GM13977 (cell line): ENCODE results near the gene SHB.

Experiments used
- DNase-seq: peaks from one replicate; pipeline ENCODE4 v3.0.0; 2012; ENCODE audit warnings: low spot score
- in situ Hi-C: fragments of 300-500 bp; cut with MboI; formaldehyde crosslinking; loops from one replicate; pipeline ENCODE4 v1.12.0; 2022; ENCODE audit warnings: low sequenced_read_pairs, low pct_unique_long_range_greater_than_20kb, mixed read lengths, inconsistent platforms; ENCODE audit not compliant: unreplicated experiment
- TF ChIP-seq, protein P1 (sequence below): IDR thresholded peaks from 2 replicates; pipeline ENCODE4 v1.5.1; 2012; ENCODE audit warnings: mild to moderate bottlenecking, control low read depth; ENCODE audit not compliant: insufficient read depth; ENCODE audit errors: extremely low read depth, missing control alignments

SHB gene

DNA sequence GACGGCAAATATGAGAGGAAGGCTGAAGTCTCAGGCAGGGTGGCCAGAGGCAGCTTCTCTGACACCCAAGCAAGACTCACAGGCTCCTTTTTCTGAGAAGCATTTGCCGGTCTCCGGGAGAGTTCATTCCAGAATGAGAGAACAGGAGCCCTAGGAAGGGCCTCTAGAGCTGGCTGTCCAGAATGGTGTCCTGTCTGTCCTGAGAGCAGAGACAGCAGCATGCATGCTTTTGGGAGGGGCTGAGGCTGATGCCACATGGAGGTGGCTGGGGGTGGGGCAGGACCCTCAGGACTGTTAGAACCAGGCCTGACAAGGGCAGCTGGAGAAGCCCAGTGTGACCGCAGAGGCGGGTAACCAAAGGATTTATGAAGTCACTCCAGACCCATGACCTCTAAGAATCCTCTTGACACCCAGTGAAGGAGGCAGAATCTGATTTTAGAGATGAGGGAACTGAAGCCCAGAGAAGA lies 60.0 kb downstream of the SHB start:
- in situ Hi-C loops = no loop called here
- TF ChIP-seq, protein P1, sequence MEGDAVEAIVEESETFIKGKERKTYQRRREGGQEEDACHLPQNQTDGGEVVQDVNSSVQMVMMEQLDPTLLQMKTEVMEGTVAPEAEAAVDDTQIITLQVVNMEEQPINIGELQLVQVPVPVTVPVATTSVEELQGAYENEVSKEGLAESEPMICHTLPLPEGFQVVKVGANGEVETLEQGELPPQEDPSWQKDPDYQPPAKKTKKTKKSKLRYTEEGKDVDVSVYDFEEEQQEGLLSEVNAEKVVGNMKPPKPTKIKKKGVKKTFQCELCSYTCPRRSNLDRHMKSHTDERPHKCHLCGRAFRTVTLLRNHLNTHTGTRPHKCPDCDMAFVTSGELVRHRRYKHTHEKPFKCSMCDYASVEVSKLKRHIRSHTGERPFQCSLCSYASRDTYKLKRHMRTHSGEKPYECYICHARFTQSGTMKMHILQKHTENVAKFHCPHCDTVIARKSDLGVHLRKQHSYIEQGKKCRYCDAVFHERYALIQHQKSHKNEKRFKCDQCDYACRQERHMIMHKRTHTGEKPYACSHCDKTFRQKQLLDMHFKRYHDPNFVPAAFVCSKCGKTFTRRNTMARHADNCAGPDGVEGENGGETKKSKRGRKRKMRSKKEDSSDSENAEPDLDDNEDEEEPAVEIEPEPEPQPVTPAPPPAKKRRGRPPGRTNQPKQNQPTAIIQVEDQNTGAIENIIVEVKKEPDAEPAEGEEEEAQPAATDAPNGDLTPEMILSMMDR = no peak
- DNase-seq = no peak

DNA sequence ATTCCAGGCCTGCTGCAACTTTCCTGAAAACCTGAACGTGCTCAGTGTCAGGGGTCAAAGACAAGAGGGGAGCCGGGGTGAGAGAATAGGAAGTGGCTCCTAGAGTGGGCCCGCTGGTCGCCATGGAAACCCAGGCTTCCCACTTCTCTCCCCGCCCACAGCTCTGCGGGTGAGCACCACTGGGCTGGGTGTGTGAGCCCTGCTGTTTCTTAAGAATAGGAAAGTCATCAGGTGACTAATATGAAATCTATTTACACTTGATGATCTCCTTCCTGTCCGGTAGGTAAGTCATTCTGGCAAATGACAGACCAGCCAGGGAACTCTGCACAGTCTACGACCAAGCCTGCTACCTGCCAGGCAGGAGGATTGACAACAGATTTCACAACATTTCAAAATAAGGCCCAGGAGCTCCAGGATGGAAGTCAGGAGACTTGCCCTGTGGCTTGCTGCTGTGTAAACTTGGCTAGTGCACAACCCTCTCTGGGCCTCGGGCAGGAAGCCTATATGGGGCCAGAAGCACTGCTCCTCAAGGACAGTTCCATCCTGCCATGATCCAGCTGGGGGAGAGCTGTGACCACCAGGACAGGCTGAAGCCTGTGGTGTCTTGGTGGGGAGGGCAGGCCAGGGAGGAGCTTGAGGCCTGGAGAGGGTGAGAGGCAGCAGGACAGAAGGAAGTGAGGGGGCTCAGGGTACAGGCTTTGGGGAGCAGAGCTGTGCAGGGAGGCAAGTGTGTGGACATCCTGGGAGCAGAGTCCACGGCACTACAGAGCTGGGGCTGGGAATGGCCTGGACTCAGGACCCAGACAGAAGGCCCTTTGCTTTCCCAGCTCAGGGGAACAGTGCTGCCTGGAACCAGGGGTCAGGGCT lies 60.6 kb downstream of the SHB start:
- in situ Hi-C loops = no loop called here
- TF ChIP-seq, protein P1 = no peak
- peak; percentile 63 for DNase-seq

DNA sequence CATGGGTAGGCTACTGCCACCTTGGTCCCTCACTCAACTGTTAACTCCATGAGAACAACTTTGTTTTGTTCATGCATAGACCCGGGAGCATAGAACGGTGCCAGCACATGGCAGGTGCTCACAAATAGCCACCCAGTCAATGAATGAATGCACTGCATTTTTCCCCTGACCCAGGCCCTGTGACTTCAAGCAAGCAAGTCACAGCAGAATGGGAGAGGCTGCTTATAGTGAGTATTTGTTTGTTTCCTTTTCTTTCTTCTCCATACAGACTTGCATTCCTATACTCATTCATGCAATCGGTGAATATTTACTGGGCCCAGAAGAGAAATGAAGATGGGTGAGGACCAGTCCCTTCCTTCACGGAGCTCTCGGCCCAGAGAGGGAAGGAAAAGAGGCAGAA lies 62.0 kb downstream of the SHB start:
- in situ Hi-C loops = no loop called here

DNA sequence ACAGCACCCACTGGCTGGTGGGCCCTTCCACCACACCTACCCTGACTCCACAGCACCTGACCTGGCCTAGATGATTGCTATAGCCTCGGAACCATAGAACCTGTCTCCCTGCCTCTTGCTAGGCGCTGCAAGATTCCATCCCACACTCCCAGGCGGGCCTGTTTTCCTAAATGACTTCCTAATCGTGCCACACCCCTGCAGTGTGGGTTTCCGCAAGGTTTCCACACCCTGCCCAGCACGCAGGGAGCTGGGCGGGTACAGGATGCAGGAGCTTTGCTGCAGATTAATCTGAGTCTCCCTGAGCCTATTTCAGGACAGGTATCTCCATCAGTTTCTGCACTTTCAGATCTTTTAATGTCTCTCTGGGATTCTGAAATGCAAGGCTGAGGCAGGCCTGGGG lies 62.9 kb downstream of the SHB start:
- in situ Hi-C loops = no loop called here
- TF ChIP-seq, protein P1 = no peak
- no peak for DNase-seq

More for the DNA sequence above, 62.0 kb downstream of the SHB start:
- TF ChIP-seq, protein P1 = no peak
- no peak for DNase-seq

DNA sequence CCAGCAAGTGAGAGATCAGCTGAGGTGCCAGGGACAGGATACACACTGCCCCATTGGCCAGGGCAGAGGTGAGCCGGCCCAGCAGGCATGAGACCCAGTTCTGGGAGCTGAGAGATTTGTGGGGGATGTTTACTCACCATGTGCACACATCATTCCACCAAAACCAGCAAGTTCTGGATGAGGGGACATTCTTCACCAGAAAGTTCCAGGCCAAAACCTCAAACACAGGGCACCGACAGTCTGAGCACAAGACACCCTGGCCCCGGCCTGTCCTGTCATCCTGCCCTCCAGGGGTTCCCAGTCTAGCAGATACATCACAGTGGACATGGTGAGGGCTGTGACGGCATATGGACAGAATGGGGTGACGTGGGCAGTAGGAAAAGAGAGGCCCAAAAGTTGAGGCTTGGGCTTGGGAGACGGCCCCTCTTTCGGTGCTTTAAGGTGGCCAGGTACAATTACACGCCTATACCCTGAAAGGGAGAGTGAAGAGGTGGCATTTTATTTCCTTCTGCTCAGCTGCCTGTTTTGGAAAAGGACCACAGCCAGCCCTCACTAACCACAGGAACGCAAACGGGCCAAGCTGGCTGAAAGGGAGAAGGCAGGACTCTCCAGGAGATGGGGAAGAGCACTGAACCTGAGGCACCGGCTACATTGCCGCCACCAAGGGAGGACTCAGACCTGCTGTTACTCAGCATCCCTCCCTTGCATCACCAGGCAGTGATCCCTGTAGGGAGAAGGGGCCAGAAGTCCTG lies 64.0 kb downstream of the SHB start:
- DNase-seq = no peak
- TF ChIP-seq, protein P1 = no peak
- in situ Hi-C loops = no loop called here

DNA sequence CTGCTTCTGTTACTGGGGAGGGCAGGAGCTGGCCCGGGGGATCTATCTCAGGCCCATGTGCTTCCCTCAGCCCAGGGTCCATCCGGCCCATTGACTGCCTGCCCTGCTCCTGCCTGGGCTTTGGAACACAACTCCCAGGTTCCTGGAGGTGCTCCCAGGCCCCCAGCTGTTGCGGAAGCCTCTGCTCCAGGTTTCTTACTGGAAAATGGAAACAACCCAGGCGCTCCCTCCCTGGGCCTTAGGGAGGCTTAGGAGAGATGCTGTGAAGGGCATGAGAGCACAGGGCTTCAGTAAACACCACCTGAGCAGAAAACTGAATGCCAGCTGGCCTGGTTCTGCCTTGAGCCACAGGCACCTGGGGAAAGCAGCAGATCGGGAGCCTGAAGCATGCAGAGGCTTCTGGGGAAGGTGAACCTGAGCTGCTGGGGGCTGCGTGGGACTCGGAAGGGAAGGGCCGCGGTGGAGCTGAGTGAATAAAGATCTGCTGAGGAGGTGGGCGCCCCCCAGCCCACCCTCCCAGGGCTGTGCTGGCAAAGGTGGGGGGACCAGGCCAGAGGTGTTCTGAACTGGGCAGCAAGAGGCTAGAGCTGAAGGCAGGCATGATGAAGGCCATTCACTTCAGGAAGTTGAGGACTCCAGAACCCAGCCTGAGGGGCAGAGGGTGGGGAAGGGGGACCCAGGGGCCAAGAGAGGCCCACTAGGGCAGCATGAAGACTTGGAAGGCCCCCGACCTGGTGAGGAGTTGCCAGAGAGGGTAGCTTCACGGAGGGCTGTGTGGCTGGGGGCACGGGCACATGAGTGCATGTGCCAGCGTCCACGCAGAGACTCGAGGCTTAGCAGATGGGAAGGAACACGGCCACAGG lies 64.8 kb downstream of the SHB start:
- TF ChIP-seq, protein P1 = no peak
- in situ Hi-C loops = no loop called here
- DNase-seq = no peak
